Measurements from ENCODE around the gene AGO1. TPM values are rescaled to one million over a fixed set of nuclear protein-coding genes. Genes with fewer than 3 reads are reported as not detected.

The AGO1 gene
- total RNA-seq (2014; rRNA removed; shearing (Covaris generic)): 3.4 and 7.9 TPM in 2 replicates

DNA sequence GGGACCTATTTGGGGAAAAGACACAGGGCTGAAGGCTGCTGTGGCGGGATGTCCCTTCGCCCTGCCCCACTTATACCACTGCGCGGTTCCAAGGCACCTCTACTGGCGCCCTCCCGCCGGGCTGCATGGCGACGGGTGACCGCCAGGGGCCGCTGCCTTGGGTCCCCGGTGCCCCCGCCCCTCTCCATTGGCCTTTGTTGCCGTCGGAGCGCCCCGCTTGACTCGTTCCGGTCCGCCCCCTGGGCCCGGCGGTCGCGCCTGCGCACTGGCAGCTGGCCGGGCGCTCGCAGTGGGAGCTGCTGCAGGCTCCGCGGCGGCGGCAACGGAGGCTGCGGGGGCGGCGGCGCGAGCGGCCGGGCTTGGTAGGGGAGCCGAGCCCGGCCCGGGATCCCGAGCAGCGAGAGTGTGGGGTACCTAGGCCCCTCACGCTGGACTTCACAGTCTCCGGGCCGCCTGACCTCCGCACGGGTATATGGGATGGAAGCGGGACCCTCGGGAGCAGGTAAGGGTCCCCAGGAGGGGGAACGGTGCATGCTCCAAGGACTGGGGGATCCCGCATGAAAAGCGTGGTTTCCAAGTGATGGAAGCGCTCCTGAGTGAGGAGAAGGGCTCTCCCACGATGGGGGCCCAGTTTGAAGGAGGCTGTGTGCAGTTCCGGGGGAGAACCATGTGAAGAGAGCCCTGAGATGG is at the start of gene AGO1:
TSS of gene AGO1 (plus strand) at position 265 of the 690 bp plus-strand sequence. CDS start at position 478, 213 bp downstream.
- no peak within 1 kb of the TSS for H3K27ac ChIP-seq

DNA sequence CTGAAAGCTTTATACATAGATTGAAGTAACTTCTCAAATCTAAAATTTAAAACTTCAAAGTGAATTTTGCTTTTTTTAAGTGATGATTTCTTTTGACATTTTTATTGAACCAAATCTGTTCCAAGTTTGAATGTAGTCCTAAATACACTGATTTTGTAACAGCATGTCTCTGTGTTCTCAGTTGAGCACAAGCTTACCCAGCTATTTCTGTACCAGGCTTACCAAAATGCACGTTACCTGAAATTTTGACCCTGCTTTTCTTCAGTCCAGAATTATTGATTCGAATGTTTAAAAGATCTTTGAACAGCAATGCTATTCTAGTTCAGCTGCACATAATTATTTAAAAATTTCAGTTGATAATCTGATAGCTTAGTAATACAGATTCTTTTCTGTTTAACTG is 49.6 kb upstream of the AGO1 start:
- no peak overlapping the region for H3K4me3 ChIP-seq
- no peak for DNase-seq (ENCODE audit: low read depth in 1 of 2, low spot score in 2 of 2)
- H3K36me3 ChIP-seq: peaks cover 42% of the 10 kb centered on the region
- H3K27ac ChIP-seq: no peak overlapping the region
- H3K9me3 ChIP-seq (replicated peaks): no peaks in the 10 kb centered on the region
- H3K27me3 ChIP-seq (replicated peaks): no peaks in the 10 kb centered on the region
- no peaks in the 10 kb centered on the region for H3K4me1 ChIP-seq (replicated peaks)

More for the DNA sequence above, at the start of gene AGO1:
- Histone ChIP-seq H3K27me3 (replicated peaks) (no peaks in the 10 kb centered on the region), H3K9me3 (replicated peaks) (no peaks in the 10 kb centered on the region), H3K4me1 (replicated peaks) (peaks cover 4% of the 10 kb centered on the region; the same call in 1 of the 2 replicates), H3K4me3 (peak within 1 kb of the TSS; percentile 84), H3K36me3 (no peaks in the 10 kb centered on the region)
- peak; percentile 83 to 95 for DNase-seq (ENCODE audit: low read depth in 1 of 2, low spot score in 2 of 2)

DNA sequence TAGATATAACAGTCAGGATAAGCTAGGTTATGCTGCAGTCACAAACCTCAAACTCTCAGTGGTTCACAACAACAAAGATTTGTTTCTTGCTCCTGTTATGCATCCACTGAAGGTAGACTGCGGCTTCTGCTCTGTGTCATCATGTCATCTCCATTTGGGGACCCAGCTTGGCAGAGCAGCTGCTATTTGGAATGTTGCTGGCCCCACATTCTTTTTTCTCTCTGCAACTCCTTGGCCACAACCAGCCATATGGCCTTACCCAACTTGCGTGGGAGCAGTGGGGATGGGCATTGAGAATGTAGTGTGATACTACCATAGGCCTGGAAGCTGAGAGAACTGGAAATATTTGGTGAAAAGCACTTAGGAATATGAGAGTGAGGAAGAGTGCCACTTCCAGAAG is 48.8 kb upstream of the AGO1 start:
- Histone ChIP-seq H3K36me3 (peaks cover 36% of the 10 kb centered on the region), H3K27me3 (replicated peaks) (no peaks in the 10 kb centered on the region), H3K4me3 (no peak overlapping the region), H3K4me1 (replicated peaks) (no peaks in the 10 kb centered on the region), H3K9me3 (replicated peaks) (no peaks in the 10 kb centered on the region), H3K27ac (no peak overlapping the region)
- DNase-seq (ENCODE audit: low read depth in 1 of 2, low spot score in 2 of 2): no peak

DNA sequence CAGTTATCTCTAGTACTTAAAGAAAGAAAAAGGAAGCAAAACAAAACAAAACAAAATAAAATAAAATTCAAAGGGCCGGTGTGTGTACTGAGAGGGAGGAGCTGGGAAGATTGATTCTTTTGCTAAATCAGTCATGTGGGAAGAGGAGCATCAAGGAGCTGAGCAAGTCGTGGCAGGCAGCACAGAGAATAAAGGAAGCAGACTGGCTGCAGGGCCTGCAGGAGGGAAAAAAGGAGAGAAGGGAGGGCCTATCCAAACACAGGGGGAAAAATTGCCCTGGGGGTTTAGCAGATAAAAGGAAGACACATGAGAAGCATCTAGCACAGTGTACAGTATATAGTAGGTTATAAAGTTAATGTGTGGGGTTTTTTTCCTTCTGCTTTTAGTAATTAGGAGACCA is 47.6 kb upstream of the AGO1 start:
- H3K27me3 ChIP-seq (replicated peaks): no peaks in the 10 kb centered on the region
- H3K4me1 ChIP-seq (replicated peaks): no peaks in the 10 kb centered on the region
- no peaks in the 10 kb centered on the region for H3K9me3 ChIP-seq (replicated peaks)
- no peak for DNase-seq (ENCODE audit: low read depth in 1 of 2, low spot score in 2 of 2)
- peaks cover 38% of the 10 kb centered on the region for H3K36me3 ChIP-seq
- H3K4me3 ChIP-seq: no peak overlapping the region
- no peak overlapping the region for H3K27ac ChIP-seq

DNA sequence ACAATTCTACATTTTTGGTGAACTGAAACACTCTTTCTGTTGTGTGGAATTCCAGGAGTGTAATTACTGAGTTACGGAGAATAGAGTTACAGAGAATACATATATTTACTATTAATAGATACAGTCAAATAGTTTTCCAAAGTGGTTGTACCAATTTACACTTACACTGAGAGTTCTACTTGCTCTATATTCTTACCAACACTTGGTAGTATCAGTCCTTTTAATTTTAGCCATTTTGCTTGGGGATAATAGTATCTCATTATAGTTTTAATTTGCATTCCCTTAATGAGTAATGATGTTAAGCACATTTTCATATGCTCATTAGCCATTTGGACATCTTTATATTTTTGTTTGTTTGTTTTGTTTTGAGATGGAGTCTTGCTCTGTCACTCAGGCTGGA is 46.3 kb upstream of the AGO1 start:
- Histone ChIP-seq H3K27ac (no peak overlapping the region), H3K4me1 (replicated peaks) (no peaks in the 10 kb centered on the region), H3K27me3 (replicated peaks) (no peaks in the 10 kb centered on the region), H3K9me3 (replicated peaks) (no peaks in the 10 kb centered on the region), H3K4me3 (no peak overlapping the region), H3K36me3 (peaks cover 44% of the 10 kb centered on the region)
- no peak for DNase-seq (ENCODE audit: low read depth in 1 of 2, low spot score in 2 of 2)

DNA sequence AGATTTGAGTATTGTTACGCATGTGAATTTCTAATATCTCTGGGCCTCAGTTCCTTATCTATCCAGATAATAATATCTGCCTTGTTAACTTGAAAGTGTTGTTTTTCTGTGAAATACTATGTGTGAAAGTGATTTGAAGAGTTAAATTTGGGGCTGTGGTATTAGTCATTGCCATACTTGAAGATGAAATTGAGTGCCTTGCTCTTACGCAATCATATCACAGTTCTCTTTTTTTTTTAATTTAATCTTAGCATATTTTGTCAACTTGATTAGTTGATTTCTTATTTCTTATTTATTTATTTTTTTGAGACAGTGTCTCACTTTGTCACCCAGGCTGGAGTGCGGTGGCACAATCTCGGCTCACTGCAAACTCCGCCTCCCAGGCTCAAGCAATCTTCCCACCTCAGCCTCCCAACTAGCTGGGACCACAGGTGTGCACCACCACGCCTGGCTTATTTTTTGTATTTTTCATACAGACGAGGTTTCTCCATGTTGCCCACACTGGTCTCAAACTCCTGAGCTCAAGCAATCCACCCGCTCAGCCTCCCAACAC is 44.2 kb upstream of the AGO1 start:
- Histone ChIP-seq H3K36me3 (peaks cover 47% of the 10 kb centered on the region), H3K27me3 (replicated peaks) (no peaks in the 10 kb centered on the region), H3K27ac (no peak overlapping the region), H3K9me3 (replicated peaks) (no peaks in the 10 kb centered on the region), H3K4me1 (replicated peaks) (no peaks in the 10 kb centered on the region), H3K4me3 (no peak overlapping the region)
- DNase-seq (ENCODE audit: low read depth in 1 of 2, low spot score in 2 of 2): no peak

DNA sequence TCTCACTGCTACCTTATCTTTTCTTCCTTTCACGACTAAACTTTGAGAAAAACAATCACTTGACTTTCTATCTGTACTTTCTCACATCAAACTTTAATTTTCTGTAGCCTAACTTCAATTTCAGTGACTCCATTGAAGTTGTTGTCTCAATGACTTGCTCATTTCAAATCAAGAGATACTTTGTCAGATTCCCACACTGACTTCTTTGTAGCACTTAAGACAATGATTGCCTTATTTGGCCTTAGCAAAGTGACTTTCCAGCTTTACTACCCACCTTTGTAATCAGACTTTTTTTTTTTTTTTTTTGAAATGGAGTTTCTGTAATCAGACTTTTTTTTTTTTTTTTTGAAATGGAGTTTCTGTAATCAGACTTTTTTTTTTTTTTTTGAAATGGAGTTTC is 38.2 kb upstream of the AGO1 start:
- DNase-seq (ENCODE audit: low read depth in 1 of 2, low spot score in 2 of 2): no peak

DNA sequence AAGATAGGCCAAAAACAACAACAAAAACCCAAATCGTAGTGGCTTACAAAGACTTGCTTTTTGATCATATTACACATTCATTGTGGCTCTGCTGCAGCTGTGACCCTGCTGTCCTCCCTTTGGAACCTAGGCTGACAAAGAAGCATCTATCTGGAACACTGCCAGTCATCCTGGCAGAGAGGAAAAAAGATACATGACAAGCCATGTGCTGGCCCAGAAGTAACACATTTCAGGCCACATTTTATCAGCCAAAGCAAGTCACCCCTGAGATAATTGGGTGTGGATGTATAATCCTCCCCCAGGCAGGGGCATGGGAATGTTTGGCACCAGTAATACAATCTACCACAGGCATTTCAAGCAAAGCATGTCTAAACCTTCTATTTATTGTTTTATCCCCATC is 37.2 kb upstream of the AGO1 start:
- Histone ChIP-seq H3K36me3 (peaks cover 41% of the 10 kb centered on the region), H3K4me1 (replicated peaks) (peaks cover 4% of the 10 kb centered on the region; the same call in 1 of the 2 replicates), H3K9me3 (replicated peaks) (no peaks in the 10 kb centered on the region), H3K27me3 (replicated peaks) (no peaks in the 10 kb centered on the region), H3K27ac (no peak overlapping the region), H3K4me3 (no peak overlapping the region)
- DNase-seq (ENCODE audit: low read depth in 1 of 2, low spot score in 2 of 2): no peak

More for the DNA sequence above, 38.2 kb upstream of the AGO1 start:
- Histone ChIP-seq H3K4me1 (replicated peaks) (peaks cover 4% of the 10 kb centered on the region; the same call in 1 of the 2 replicates), H3K9me3 (replicated peaks) (no peaks in the 10 kb centered on the region), H3K27ac (no peak overlapping the region), H3K4me3 (no peak overlapping the region), H3K27me3 (replicated peaks) (no peaks in the 10 kb centered on the region), H3K36me3 (peaks cover 39% of the 10 kb centered on the region)

DNA sequence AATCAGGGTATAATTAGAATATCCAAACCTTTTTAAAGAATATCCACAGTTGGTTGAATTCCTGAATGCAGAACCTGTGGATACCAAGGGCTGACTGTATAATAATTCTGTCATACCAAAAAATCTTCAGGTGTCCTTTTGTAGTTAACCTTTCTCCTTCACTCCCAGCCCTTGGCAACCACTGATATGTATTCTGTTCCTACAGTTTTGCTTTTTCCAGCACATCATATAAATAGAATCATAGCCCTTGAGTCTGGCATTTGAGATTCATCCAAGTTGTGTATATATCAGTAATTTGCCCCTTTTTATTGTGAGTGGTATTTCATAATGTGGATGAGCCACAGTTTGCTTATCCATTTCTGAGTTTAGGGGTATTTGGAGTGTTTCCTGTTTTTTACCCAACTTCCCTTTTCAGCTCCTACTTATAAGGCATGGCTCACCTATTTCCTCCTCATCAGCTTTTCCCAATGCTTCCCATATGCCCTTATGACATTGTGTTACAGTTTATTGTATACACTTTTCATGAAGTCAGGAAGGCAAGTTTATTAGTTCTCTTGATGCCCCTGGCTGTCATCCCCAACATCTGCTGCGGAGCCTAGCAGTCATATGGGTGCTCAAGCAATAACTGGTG is 35.0 kb upstream of the AGO1 start:
- H3K27me3 ChIP-seq (replicated peaks): no peaks in the 10 kb centered on the region
- no peak overlapping the region for H3K27ac ChIP-seq
- peaks cover 28% of the 10 kb centered on the region for H3K36me3 ChIP-seq
- H3K9me3 ChIP-seq (replicated peaks): no peaks in the 10 kb centered on the region
- DNase-seq (ENCODE audit: low read depth in 1 of 2, low spot score in 2 of 2): no peak
- peaks cover 4% of the 10 kb centered on the region; the same call in 1 of the 2 replicates for H3K4me1 ChIP-seq (replicated peaks)
- no peak overlapping the region for H3K4me3 ChIP-seq

DNA sequence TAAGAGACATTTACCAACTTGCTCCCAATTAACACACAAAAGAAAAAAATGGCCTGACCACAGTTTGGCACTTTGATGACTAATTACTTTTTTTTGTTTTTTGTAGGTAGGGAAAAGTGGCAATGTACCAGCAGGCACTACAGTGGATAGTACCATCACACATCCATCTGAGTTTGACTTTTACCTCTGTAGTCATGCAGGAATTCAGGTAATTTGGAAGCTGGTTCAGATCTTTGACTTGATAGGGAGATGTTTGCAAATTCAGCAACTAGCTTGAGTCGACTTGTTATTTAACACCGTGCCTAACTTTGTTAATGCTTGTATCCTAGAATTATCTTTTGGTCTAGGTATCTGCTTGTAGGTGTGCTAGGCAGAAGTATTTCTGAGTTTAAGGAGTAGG is 33.0 kb upstream of the AGO1 start:
- no peak overlapping the region for H3K27ac ChIP-seq
- peaks cover 36% of the 10 kb centered on the region for H3K36me3 ChIP-seq
- no peak overlapping the region for H3K4me3 ChIP-seq
- H3K27me3 ChIP-seq (replicated peaks): no peaks in the 10 kb centered on the region
- H3K4me1 ChIP-seq (replicated peaks): peaks cover 4% of the 10 kb centered on the region; the same call in 1 of the 2 replicates
- no peak for DNase-seq (ENCODE audit: low read depth in 1 of 2, low spot score in 2 of 2)
- no peaks in the 10 kb centered on the region for H3K9me3 ChIP-seq (replicated peaks)

DNA sequence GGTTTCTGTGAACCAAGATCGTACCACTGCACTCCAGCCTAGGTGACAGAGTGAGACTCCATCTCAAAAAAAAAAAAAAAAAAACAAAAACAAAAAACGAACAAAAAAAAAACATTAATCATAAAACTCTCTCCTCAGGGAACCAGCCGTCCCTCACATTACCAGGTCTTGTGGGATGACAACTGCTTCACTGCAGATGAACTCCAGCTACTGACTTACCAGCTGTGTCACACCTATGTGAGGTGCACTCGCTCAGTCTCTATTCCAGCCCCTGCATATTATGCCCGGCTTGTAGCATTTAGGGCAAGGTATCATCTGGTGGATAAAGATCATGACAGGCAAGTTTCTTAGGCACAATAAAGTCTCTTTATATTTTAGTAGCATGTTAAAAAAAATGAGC is 32.3 kb upstream of the AGO1 start:
- Histone ChIP-seq H3K27me3 (replicated peaks) (no peaks in the 10 kb centered on the region), H3K27ac (no peak overlapping the region), H3K36me3 (peaks cover 34% of the 10 kb centered on the region), H3K4me1 (replicated peaks) (peaks cover under 1% of the 10 kb centered on the region; the same call in 1 of the 2 replicates), H3K4me3 (no peak overlapping the region), H3K9me3 (replicated peaks) (no peaks in the 10 kb centered on the region)
- DNase-seq (ENCODE audit: low read depth in 1 of 2, low spot score in 2 of 2): no peak

DNA sequence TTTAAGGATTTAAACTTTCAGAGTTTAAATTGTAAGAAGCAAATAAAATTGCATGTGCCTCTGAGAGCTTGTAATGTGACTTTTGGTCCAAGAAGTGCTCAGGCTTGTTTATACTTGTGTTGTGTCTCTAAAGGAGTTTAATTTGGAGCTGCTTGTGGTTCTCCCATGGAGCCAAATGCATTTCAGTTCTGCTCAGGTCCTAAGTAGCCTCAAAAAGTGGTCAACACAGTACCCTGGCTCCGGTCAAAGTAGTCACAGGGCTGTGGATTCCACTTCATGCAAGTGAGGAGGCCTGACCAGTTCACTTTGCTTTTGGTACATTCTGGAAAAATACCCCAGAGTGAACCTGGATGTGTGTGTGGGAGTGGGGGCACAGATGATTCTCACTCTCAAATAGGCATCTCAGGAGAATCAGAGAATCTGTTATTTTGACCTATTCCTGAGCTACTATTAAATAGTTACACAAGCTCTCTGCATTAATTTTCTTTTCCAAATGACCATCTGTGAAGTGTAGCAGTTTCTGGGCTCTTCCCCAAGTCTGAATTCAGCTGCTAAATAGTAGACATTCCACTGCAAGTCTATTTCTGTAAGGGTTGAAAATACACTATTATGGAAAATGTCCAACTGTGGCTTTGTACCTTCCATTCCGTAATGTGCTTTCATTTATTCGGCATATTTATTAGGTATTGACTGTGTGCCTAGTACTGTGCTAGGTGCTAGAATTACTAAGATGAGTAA is 31.7 kb upstream of the AGO1 start:
- H3K36me3 ChIP-seq: peaks cover 31% of the 10 kb centered on the region
- H3K9me3 ChIP-seq (replicated peaks): no peaks in the 10 kb centered on the region
- no peak overlapping the region for H3K27ac ChIP-seq
- H3K4me3 ChIP-seq: no peak overlapping the region
- H3K4me1 ChIP-seq (replicated peaks): no peaks in the 10 kb centered on the region
- no peaks in the 10 kb centered on the region for H3K27me3 ChIP-seq (replicated peaks)
- no peak for DNase-seq (ENCODE audit: low read depth in 1 of 2, low spot score in 2 of 2)

DNA sequence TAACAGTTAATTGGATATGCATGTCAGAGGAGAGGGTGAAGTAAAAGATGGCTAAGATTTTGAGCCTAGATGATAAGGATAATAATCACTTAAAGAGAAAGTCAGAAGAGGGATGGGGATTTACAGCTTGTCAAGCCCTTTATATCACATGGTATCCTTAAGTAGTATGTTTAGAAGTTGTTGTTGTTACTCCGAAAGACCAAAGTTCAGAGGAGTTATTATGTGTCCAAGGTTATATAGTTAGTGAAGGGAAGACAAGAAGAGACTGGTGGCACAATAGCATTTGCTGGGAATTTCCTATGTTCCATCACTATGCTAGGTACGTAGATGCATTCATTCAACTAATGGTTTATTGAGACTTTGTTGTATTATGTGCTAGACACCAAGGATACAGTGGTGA is 30.8 kb upstream of the AGO1 start:
- H3K4me3 ChIP-seq: no peak overlapping the region
- no peak overlapping the region for H3K27ac ChIP-seq
- no peaks in the 10 kb centered on the region for H3K27me3 ChIP-seq (replicated peaks)
- DNase-seq (ENCODE audit: low read depth in 1 of 2, low spot score in 2 of 2): no peak
- no peaks in the 10 kb centered on the region for H3K4me1 ChIP-seq (replicated peaks)
- H3K36me3 ChIP-seq: peaks cover 31% of the 10 kb centered on the region
- H3K9me3 ChIP-seq (replicated peaks): no peaks in the 10 kb centered on the region
